Stomach (tissue), 4 donors: ENCODE data around the gene AMTN.

Experiments
- CTCF ChIP-seq, 7 experiments: fragments of 450-650 bp in 4 of 7; fragments of 200-600 bp in 3 of 7; sonication (generic) in 3 of 7; IDR thresholded peaks; one replicate each; pipeline ENCODE4 v1.5.1; 2016 to 2019; ENCODE audit warnings: antibody characterized with exemption in 7 of 7, control low read depth in 2 of 7, mild to moderate bottlenecking in 1 of 7
- EP300 ChIP-seq: sonication (generic); formaldehyde crosslinking; IDR thresholded peaks from one replicate; pipeline ENCODE4 v1.6.1; 2017; ENCODE audit warnings: antibody characterized with exemption

GRCh38 chr4:70559924-70560323 lies 41.6 kb downstream of the AMTN start:
- TF ChIP-seq EP300 (no peak), CTCF (IDR thresholded peaks at IDR 0.05) (no peak)
